GM12872 (cell line): ENCODE data around the gene STX16.

Source experiments
- TF ChIP-seq, protein P1 (sequence below): IDR thresholded peaks from 3 replicates; pipeline ENCODE4 v1.5.1; 2011; ENCODE audit warnings: low read depth, mild to moderate bottlenecking, low read length, moderate library complexity; ENCODE audit not compliant: insufficient read depth

The STX16 gene

DNA sequence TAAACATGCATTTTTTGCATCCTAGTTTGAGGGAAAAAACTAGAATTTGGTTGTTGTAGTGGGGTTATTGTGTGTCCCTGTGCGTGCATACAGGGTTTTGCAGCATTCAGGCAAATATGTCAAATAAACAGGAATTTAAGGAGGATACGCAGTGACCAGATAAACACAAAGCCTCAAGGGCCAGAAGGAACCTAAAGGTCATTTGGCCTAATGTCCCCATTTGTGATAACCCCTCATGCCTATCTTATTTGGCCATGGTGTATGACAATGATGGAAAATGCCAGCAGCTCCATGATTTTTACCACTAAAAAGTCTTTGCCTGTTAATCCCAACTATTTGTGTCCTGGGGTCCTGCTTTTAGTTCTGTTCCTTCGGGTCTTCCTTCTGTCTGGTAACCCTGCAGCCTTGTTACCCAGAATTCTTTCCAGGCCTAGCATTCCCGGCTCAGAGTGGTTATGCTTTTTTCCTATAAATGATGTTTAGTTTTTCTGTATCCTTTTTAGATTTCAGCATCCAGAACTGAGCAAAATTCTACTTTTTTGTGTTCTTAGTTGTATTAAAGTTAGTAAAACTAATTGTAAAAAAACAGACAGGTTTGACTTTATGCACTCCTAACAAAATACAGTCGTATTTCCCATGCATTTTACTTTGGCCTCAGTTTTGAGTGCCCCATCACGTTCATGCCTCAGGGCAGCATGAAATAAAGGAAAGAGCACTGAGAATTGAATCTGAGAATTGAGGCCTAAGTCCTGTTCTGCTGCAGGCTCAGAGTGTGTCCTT is 4.4 kb downstream of the STX16 start:
- TF ChIP-seq, protein P1, sequence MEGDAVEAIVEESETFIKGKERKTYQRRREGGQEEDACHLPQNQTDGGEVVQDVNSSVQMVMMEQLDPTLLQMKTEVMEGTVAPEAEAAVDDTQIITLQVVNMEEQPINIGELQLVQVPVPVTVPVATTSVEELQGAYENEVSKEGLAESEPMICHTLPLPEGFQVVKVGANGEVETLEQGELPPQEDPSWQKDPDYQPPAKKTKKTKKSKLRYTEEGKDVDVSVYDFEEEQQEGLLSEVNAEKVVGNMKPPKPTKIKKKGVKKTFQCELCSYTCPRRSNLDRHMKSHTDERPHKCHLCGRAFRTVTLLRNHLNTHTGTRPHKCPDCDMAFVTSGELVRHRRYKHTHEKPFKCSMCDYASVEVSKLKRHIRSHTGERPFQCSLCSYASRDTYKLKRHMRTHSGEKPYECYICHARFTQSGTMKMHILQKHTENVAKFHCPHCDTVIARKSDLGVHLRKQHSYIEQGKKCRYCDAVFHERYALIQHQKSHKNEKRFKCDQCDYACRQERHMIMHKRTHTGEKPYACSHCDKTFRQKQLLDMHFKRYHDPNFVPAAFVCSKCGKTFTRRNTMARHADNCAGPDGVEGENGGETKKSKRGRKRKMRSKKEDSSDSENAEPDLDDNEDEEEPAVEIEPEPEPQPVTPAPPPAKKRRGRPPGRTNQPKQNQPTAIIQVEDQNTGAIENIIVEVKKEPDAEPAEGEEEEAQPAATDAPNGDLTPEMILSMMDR = no peak

- TF ChIP-seq, protein P1 = no peak
Measured at GRCh38 chr20:58656831-58657230, 5.7 kb downstream of the STX16 start.

- TF ChIP-seq, protein P1 = no peak
Measured at GRCh38 chr20:58657262-58657661, 6.2 kb downstream of the STX16 start.

- TF ChIP-seq, protein P1 = no peak
Measured at GRCh38 chr20:58657986-58658385, 6.9 kb downstream of the STX16 start.

- TF ChIP-seq, protein P1 = no peak
Measured at GRCh38 chr20:58658760-58659159, 7.7 kb downstream of the STX16 start.

DNA sequence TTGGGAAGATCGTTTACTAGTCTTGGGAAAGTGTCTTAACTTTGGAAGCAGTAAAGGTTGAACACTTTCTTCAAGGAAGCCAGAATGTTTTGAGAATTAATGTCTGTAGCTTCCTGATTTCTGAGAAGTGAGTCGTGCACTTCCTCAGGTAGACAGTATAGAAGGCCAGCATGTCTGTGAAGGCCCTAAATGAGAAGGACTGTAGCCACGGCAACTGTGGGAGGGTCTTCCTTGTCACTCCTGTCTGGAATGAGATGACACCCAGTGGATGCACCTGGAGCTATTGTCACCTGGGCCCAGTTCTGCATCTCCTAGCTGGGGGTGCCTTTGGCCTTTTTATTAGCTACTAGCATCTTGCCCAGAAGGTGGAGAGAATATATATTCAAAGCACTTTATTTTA is 8.8 kb downstream of the STX16 start:
- TF ChIP-seq, protein P1 = no peak

- TF ChIP-seq, protein P1 = no peak
Measured at GRCh38 chr20:58660855-58661597, 9.9 kb downstream of the STX16 start.
